GM23338 (cell line): ENCODE results near the gene KIAA0232. TPM values are rescaled to one million over a fixed set of nuclear protein-coding genes. Genes with fewer than 3 reads are reported as not detected.

Source experiments
- ATAC-seq: fragments of 200-7000 bp; cut with Tn5 transposase; 3 replicates; pipeline ENCODE4 v1.9.1; 2020
- DNase-seq: peaks from one replicate; pipeline ENCODE4 v3.0.0-alpha.2; 2015; ENCODE audit warnings: low spot score
- H2AFZ ChIP-seq: fragments of 200-600 bp; sonication (generic); 2 replicates; pipeline ENCODE4 v1.8.0; 2016; ENCODE audit warnings: antibody characterized with exemption, mild to moderate bottlenecking, moderate library complexity
- H3F3A ChIP-seq: fragments of 200-600 bp; sonication (generic); replicated peaks from 2 replicates; pipeline ENCODE4 v1.8.0; 2017; ENCODE audit warnings: antibody characterized with exemption, mixed run types, low read depth
- H3K27ac ChIP-seq: fragments of 200-600 bp; sonication (generic); 2 replicates; pipeline ENCODE4 v1.6.1; 2016; ENCODE audit warnings: low read depth
- H3K27me3 ChIP-seq: fragments of 200-600 bp; sonication (generic); 2 replicates; pipeline ENCODE4 v1.8.0; 2016; ENCODE audit warnings: mild to moderate bottlenecking, mixed run types, moderate library complexity; ENCODE audit not compliant: insufficient read depth
- H3K36me3 ChIP-seq: fragments of 200-600 bp; sonication (generic); 2 replicates; pipeline ENCODE4 v1.8.0; 2016; ENCODE audit warnings: mild to moderate bottlenecking; ENCODE audit not compliant: insufficient read depth
- H3K4me1 ChIP-seq: fragments of 200-600 bp; sonication (generic); 2 replicates; pipeline ENCODE4 v1.8.0; 2016; ENCODE audit warnings: mild to moderate bottlenecking, moderate library complexity; ENCODE audit not compliant: insufficient read depth
- H3K4me2 ChIP-seq: fragments of 200-600 bp; sonication (generic); 2 replicates; pipeline ENCODE4 v1.7.1; 2017; ENCODE audit warnings: mixed run types
- H3K4me3 ChIP-seq: fragments of 200-600 bp; sonication (generic); 2 replicates; pipeline ENCODE4 v1.6.1; 2016; ENCODE audit warnings: mixed run types
- H3K79me2 ChIP-seq: fragments of 200-600 bp; sonication (generic); replicated peaks from 2 replicates; pipeline ENCODE4 v1.8.0; 2017; ENCODE audit warnings: mild to moderate bottlenecking; ENCODE audit not compliant: insufficient read depth
- H3K9me2 ChIP-seq: fragments of 200-600 bp; sonication (generic); 2 replicates; pipeline ENCODE4 v1.8.0; 2017; ENCODE audit not compliant: insufficient read depth
- H4K20me1 ChIP-seq: fragments of 200-600 bp; sonication (generic); replicated peaks from 2 replicates; pipeline ENCODE4 v1.8.0; 2017; ENCODE audit warnings: mild to moderate bottlenecking; ENCODE audit not compliant: insufficient read depth
- H3K27ac Mint-ChIP-seq: 2 replicates; pipeline ENCODE4 v1.8.0; 2020; ENCODE audit warnings: inconsistent platforms, mild to moderate bottlenecking, moderate library complexity, mixed read lengths
- H3K27me3 Mint-ChIP-seq: 3 replicates; pipeline ENCODE4 v1.8.0; 2022; ENCODE audit warnings: low read depth, mild to moderate bottlenecking, moderate library complexity, mixed read lengths, inconsistent platforms; ENCODE audit not compliant: insufficient read depth, poor library complexity
- H3K36me3 Mint-ChIP-seq: 3 replicates; pipeline ENCODE4 v1.8.0; 2021; ENCODE audit warnings: low read depth, mild to moderate bottlenecking, inconsistent platforms, moderate library complexity, mixed read lengths
- H3K4me1 Mint-ChIP-seq: 3 replicates; pipeline ENCODE4 v1.8.0; 2020; ENCODE audit warnings: mild to moderate bottlenecking, inconsistent platforms, mixed read lengths
- H3K4me3 Mint-ChIP-seq: 3 replicates; pipeline ENCODE4 v1.8.0; 2021; ENCODE audit warnings: moderate library complexity, mild to moderate bottlenecking, inconsistent platforms, mixed read lengths
- H3K9me3 Mint-ChIP-seq: 3 replicates; pipeline ENCODE4 v1.8.0; 2020; ENCODE audit warnings: moderate library complexity, mild to moderate bottlenecking, inconsistent platforms, mixed read lengths
- CREB1 ChIP-seq: fragments of 250-450 bp; sonication (Bioruptor Pico); IDR thresholded peaks from 2 replicates; pipeline ENCODE4 v1.5.0; 2020; ENCODE audit warnings: low read depth, mild to moderate bottlenecking, moderate library complexity
- EZH2 ChIP-seq: fragments of 200-600 bp; sonication (generic); IDR thresholded peaks from one replicate; pipeline ENCODE4 v1.8.0; 2017; ENCODE audit warnings: antibody characterized with exemption, mild to moderate bottlenecking, low read depth; ENCODE audit not compliant: unreplicated experiment
- EZH2phosphoT487 ChIP-seq: fragments of 200-600 bp; sonication (generic); IDR thresholded peaks from one replicate; pipeline ENCODE4 v1.8.1; 2018; ENCODE audit warnings: antibody characterized with exemption; ENCODE audit not compliant: unreplicated experiment
- JUNB ChIP-seq: IDR thresholded peaks from one replicate; pipeline ENCODE4 v1.6.1; 2016; ENCODE audit warnings: antibody characterized with exemption; ENCODE audit not compliant: unreplicated experiment
- NANOG ChIP-seq: IDR thresholded peaks from 2 replicates; pipeline ENCODE4 v1.6.1; 2016; ENCODE audit warnings: antibody characterized with exemption, borderline replicate concordance
- POLR2AphosphoS5 ChIP-seq: IDR thresholded peaks from 2 replicates; pipeline ENCODE4 v1.6.1; 2016; ENCODE audit warnings: antibody characterized with exemption, low read depth
- STAT1 ChIP-seq: IDR thresholded peaks from one replicate; pipeline ENCODE4 v1.6.1; 2016; ENCODE audit warnings: antibody characterized with exemption; ENCODE audit not compliant: unreplicated experiment
- ZNF114 ChIP-seq: fragments of 250-450 bp; sonication (Bioruptor Pico); IDR thresholded peaks from 2 replicates; pipeline ENCODE4 v1.5.0; 2020; ENCODE audit warnings: mild to moderate bottlenecking, moderate library complexity
- ZNF331 ChIP-seq: fragments of 250-450 bp; sonication (Bioruptor Pico); IDR thresholded peaks from 2 replicates; pipeline ENCODE4 v1.5.0; 2020; ENCODE audit warnings: low read depth, mild to moderate bottlenecking, moderate library complexity
- polyA plus RNA-seq: library from polyadenylated mRNA; unstranded; fragments of >200 nt; fragmentation: Nextera tagmentation; extraction: Ambion mirVana; gene quantifications from 2 replicates; pipeline ENCODE4 v1.2.1, GENCODE V29; 2016
- total RNA-seq: library from RNA; depleted of rRNA; stranded (reverse); fragments of >200 nt; shearing (Covaris generic); gene quantifications from 2 replicates; pipeline ENCODE4 v1.2.3, GENCODE V29; 2014
- TF ChIP-seq, protein P1 (sequence below), 2 experiments: fragments of 200-600 bp in 1 of 2; sonication (generic) in 1 of 2; conservative IDR thresholded peaks; 2 replicates each; pipeline versions ENCODE4 v1.5.1 to v1.6.1; 2016 to 2017; ENCODE audit warnings: antibody characterized with exemption in 2 of 2, low read depth in 2 of 2, mild to moderate bottlenecking in 2 of 2, moderate library complexity in 1 of 2
- TF ChIP-seq, protein P2 (sequence below): fragments of 250-450 bp; sonication (Bioruptor Pico); IDR thresholded peaks from 2 replicates; pipeline ENCODE4 v1.5.0; 2020; ENCODE audit warnings: mild to moderate bottlenecking, moderate library complexity
- TF ChIP-seq, protein P3 (sequence below): IDR thresholded peaks from one replicate; pipeline ENCODE4 v1.6.1; 2018; ENCODE audit warnings: antibody characterized with exemption; ENCODE audit not compliant: unreplicated experiment
- TF ChIP-seq, protein P4 (sequence below): IDR thresholded peaks from 2 replicates; pipeline ENCODE4 v1.6.1; 2016; ENCODE audit warnings: antibody characterized with exemption

The KIAA0232 gene
- total and polyA plus RNA-seq, 2 experiments from 2014 or later = 14.3 to 34.9 TPM

DNA sequence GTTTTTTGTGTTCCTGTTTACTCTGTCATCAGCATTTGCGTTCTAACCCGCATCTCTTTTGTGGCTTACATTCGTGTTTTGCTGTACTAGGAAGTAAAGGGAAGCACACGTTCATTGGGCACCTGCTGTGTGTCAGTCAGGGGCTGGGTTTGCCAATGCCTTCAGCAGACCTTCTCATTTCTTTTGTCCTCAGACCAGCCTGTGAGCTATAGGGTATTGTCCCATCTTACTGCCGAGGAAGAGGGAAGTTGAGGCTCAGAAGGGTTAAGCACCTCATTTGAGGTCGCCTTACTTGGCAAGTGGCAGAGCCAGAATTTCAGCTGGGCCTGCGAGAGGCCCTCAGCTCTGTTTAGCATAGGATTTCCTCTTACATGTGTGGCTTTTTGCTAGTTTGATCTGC lies 135.8 kb downstream of the KIAA0232 start:
- no peaks in the 10 kb centered on the region for H3K36me3 ChIP-seq

More for the DNA sequence above, 135.8 kb downstream of the KIAA0232 start:
- peaks cover 13% of the 10 kb centered on the region for H3K27me3 Mint-ChIP-seq
- Histone ChIP-seq H3K79me2 (peaks cover 56% of the 10 kb centered on the region), H2AFZ (no peak overlapping the region), H3K4me2 (peak overlapping the region; percentile 37; the same call in 1 of the 2 replicates), H3K4me3 (no peak overlapping the region), H3K27ac (peak overlapping the region; percentile 70; the same call in 1 of the 2 replicates), H3K9me2 (no peaks in the 10 kb centered on the region), H3K27me3 (no peaks in the 10 kb centered on the region), H4K20me1 (peaks cover 8% of the 10 kb centered on the region), H3K4me1 (peaks cover 11% of the 10 kb centered on the region; the same call in 1 of the 2 replicates), H3F3A (0 out of 2 replicates have a peak, but pooled peaks cover 5% of the 10 kb centered on the region)
- ATAC-seq = 0 out of 3 replicates have a peak, but pooled peaks have one; percentile 8
- peaks cover 3% of the 10 kb centered on the region; the same call in 1 of the 3 replicates for H3K36me3 Mint-ChIP-seq
- TF ChIP-seq, protein P1, sequence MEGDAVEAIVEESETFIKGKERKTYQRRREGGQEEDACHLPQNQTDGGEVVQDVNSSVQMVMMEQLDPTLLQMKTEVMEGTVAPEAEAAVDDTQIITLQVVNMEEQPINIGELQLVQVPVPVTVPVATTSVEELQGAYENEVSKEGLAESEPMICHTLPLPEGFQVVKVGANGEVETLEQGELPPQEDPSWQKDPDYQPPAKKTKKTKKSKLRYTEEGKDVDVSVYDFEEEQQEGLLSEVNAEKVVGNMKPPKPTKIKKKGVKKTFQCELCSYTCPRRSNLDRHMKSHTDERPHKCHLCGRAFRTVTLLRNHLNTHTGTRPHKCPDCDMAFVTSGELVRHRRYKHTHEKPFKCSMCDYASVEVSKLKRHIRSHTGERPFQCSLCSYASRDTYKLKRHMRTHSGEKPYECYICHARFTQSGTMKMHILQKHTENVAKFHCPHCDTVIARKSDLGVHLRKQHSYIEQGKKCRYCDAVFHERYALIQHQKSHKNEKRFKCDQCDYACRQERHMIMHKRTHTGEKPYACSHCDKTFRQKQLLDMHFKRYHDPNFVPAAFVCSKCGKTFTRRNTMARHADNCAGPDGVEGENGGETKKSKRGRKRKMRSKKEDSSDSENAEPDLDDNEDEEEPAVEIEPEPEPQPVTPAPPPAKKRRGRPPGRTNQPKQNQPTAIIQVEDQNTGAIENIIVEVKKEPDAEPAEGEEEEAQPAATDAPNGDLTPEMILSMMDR (conservative IDR thresholded peaks at IDR 0.05; ENCODE audit: low read depth in 2 of 2) = no peak
- TF ChIP-seq ZNF331 (CRISPR knock-in tag) = no peak
- no peak for TF ChIP-seq EZH2
- no peak for TF ChIP-seq CREB1 (CRISPR knock-in tag)
- no peak for TF ChIP-seq NANOG
- TF ChIP-seq STAT1 = no peak
- TF ChIP-seq, protein P2, sequence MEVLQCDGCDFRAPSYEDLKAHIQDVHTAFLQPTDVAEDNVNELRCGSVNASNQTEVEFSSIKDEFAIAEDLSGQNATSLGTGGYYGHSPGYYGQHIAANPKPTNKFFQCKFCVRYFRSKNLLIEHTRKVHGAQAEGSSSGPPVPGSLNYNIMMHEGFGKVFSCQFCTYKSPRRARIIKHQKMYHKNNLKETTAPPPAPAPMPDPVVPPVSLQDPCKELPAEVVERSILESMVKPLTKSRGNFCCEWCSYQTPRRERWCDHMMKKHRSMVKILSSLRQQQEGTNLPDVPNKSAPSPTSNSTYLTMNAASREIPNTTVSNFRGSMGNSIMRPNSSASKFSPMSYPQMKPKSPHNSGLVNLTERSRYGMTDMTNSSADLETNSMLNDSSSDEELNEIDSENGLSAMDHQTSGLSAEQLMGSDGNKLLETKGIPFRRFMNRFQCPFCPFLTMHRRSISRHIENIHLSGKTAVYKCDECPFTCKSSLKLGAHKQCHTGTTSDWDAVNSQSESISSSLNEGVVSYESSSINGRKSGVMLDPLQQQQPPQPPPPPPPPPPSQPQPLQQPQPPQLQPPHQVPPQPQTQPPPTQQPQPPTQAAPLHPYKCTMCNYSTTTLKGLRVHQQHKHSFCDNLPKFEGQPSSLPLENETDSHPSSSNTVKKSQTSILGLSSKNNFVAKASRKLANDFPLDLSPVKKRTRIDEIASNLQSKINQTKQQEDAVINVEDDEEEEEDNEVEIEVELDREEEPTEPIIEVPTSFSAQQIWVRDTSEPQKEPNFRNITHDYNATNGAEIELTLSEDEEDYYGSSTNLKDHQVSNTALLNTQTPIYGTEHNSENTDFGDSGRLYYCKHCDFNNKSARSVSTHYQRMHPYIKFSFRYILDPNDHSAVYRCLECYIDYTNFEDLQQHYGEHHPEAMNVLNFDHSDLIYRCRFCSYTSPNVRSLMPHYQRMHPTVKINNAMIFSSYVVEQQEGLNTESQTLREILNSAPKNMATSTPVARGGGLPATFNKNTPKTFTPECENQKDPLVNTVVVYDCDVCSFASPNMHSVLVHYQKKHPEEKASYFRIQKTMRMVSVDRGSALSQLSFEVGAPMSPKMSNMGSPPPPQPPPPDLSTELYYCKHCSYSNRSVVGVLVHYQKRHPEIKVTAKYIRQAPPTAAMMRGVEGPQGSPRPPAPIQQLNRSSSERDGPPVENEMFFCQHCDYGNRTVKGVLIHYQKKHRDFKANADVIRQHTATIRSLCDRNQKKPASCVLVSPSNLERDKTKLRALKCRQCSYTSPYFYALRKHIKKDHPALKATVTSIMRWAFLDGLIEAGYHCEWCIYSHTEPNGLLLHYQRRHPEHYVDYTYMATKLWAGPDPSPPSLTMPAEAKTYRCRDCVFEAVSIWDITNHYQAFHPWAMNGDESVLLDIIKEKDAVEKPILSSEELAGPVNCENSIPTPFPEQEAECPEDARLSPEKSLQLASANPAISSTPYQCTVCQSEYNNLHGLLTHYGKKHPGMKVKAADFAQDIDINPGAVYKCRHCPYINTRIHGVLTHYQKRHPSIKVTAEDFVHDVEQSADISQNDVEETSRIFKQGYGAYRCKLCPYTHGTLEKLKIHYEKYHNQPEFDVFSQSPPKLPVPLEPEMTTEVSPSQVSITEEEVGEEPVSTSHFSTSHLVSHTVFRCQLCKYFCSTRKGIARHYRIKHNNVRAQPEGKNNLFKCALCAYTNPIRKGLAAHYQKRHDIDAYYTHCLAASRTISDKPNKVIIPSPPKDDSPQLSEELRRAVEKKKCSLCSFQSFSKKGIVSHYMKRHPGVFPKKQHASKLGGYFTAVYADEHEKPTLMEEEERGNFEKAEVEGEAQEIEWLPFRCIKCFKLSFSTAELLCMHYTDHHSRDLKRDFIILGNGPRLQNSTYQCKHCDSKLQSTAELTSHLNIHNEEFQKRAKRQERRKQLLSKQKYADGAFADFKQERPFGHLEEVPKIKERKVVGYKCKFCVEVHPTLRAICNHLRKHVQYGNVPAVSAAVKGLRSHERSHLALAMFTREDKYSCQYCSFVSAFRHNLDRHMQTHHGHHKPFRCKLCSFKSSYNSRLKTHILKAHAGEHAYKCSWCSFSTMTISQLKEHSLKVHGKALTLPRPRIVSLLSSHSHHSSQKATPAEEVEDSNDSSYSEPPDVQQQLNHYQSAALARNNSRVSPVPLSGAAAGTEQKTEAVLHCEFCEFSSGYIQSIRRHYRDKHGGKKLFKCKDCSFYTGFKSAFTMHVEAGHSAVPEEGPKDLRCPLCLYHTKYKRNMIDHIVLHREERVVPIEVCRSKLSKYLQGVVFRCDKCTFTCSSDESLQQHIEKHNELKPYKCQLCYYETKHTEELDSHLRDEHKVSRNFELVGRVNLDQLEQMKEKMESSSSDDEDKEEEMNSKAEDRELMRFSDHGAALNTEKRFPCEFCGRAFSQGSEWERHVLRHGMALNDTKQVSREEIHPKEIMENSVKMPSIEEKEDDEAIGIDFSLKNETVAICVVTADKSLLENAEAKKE (CRISPR knock-in tag) = no peak
- no peak for TF ChIP-seq POLR2AphosphoS5
- no peak for TF ChIP-seq JUNB
- TF ChIP-seq, protein P3, sequence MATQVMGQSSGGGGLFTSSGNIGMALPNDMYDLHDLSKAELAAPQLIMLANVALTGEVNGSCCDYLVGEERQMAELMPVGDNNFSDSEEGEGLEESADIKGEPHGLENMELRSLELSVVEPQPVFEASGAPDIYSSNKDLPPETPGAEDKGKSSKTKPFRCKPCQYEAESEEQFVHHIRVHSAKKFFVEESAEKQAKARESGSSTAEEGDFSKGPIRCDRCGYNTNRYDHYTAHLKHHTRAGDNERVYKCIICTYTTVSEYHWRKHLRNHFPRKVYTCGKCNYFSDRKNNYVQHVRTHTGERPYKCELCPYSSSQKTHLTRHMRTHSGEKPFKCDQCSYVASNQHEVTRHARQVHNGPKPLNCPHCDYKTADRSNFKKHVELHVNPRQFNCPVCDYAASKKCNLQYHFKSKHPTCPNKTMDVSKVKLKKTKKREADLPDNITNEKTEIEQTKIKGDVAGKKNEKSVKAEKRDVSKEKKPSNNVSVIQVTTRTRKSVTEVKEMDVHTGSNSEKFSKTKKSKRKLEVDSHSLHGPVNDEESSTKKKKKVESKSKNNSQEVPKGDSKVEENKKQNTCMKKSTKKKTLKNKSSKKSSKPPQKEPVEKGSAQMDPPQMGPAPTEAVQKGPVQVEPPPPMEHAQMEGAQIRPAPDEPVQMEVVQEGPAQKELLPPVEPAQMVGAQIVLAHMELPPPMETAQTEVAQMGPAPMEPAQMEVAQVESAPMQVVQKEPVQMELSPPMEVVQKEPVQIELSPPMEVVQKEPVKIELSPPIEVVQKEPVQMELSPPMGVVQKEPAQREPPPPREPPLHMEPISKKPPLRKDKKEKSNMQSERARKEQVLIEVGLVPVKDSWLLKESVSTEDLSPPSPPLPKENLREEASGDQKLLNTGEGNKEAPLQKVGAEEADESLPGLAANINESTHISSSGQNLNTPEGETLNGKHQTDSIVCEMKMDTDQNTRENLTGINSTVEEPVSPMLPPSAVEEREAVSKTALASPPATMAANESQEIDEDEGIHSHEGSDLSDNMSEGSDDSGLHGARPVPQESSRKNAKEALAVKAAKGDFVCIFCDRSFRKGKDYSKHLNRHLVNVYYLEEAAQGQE = no peak
- TF ChIP-seq, protein P4, sequence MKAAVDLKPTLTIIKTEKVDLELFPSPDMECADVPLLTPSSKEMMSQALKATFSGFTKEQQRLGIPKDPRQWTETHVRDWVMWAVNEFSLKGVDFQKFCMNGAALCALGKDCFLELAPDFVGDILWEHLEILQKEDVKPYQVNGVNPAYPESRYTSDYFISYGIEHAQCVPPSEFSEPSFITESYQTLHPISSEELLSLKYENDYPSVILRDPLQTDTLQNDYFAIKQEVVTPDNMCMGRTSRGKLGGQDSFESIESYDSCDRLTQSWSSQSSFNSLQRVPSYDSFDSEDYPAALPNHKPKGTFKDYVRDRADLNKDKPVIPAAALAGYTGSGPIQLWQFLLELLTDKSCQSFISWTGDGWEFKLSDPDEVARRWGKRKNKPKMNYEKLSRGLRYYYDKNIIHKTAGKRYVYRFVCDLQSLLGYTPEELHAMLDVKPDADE = no peak
- TF ChIP-seq EZH2phosphoT487 = no peak
- TF ChIP-seq ZNF114 (CRISPR knock-in tag) = no peak
- no peak overlapping the region for H3K4me3 Mint-ChIP-seq
- H3K9me3 Mint-ChIP-seq = no peaks in the 10 kb centered on the region
- peaks cover 31% of the 10 kb centered on the region for H3K4me1 Mint-ChIP-seq
- no peak for DNase-seq
- 0 out of 2 replicates have a peak overlapping the region, but pooled peaks have one; percentile 91 for H3K27ac Mint-ChIP-seq
